ENCODE data around the gene PRAC2. TPM values are rescaled to one million over a fixed set of nuclear protein-coding genes. Genes with fewer than 3 reads are reported as not detected.
A peak's percentile ranks its signal among the peaks of the same experiment; 100 is the strongest.

The PRAC2 gene
- total RNA-seq, 1 experiment from 2014 or later = 40.8 TPM

- H3K36me3 ChIP-seq (replicated peaks; ENCODE audit: control insufficient read depth, insufficient read depth, low read length) = no peaks in the 10 kb centered on the region
- DNase-seq = peak; percentile 64
- H3K4me3 ChIP-seq (ENCODE audit: insufficient read depth, low read depth, low read length) = no peak overlapping the region
- peaks cover 99% of the 10 kb centered on the region for H3K27me3 ChIP-seq (ENCODE audit: control insufficient read depth, insufficient read depth, low read length)
Measured at GRCh38 chr17:48752399-48753288, 29.7 kb downstream of the PRAC2 start.

GRCh38 chr17:48753794-48754499 is 31.0 kb downstream of the PRAC2 start:
- peaks cover 97% of the 10 kb centered on the region for H3K27me3 ChIP-seq (ENCODE audit: control insufficient read depth, insufficient read depth, low read length)
- DNase-seq = no peak
- H3K4me3 ChIP-seq (ENCODE audit: insufficient read depth, low read depth, low read length) = no peak overlapping the region
- H3K36me3 ChIP-seq (replicated peaks; ENCODE audit: control insufficient read depth, insufficient read depth, low read length) = no peaks in the 10 kb centered on the region

DNA sequence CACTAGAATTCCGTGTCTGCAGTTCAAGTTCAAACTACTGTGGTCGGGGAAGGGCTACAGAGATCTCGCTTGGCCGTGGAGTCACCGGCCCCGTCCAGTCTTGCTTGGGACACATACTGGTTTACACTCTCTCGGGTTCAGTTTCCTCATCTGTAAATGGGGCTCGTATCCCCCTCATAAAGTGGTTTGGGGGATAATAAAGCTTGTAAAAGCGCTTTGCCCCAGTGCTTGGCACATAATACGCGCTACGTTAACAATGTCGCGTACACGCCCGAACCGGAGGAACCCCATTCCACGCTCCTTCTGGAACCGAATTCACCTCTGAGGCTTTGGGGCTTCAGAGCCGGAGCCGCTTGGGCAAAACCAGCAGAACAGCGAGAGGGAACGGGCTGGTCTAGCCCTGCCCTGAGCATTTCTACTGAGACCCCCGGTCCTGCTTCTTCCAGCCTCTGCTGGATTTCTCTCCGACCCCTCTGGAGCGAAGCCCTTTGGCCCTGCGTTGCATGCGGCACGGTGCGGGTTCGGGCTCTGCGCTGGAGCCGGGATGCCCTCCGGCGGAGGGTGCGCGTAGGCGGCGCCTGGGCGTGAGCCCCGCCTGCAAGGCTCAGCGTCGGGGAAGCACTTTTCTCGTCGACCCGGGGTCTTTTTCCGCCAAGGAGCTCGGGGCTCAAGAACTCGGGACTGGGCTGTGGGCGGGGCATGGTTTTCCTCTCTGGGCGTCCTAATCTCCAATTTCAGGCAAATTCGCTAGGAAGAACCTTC is 31.7 kb downstream of the PRAC2 start:
- peak; percentile 84 for DNase-seq
- Histone ChIP-seq H3K27me3 (ENCODE audit: control insufficient read depth, insufficient read depth, low read length) (peaks cover 92% of the 10 kb centered on the region), H3K36me3 (replicated peaks; ENCODE audit: control insufficient read depth, insufficient read depth, low read length) (no peaks in the 10 kb centered on the region), H3K4me3 (ENCODE audit: insufficient read depth, low read depth, low read length) (peak overlapping the region; percentile 21; the same call in 1 of the 2 replicates)

- no peak for DNase-seq
- no peaks in the 10 kb centered on the region for H3K36me3 ChIP-seq (replicated peaks; ENCODE audit: control insufficient read depth, insufficient read depth, low read length)
- peaks cover 85% of the 10 kb centered on the region for H3K27me3 ChIP-seq (ENCODE audit: control insufficient read depth, insufficient read depth, low read length)
- no peak overlapping the region; the same call in 1 of the 2 replicates for H3K4me3 ChIP-seq (ENCODE audit: insufficient read depth, low read depth, low read length)
Measured at GRCh38 chr17:48755356-48755755, 32.4 kb downstream of the PRAC2 start.

DNA sequence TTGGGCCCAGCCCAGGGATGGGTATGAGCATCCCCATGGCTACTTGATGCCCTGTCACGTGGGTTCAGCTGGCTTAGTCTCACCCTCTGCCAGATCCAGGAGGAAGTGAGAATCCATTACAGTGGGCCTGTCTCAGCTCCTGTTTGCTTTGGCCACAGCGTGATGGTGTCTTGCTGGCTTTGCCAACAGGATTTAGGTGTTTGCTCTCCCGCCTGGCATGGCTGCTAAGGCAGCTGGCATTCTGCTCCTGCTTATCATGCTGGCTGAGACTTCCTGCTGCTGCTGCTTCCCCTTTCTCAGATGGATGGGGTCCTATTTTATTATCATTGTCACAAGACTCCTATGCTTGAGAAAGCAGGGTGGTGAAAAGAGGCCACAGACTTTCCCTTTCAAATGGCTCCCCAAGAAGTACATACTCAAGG is 33.9 kb downstream of the PRAC2 start:
- H3K27me3 ChIP-seq (ENCODE audit: control insufficient read depth, insufficient read depth, low read length) = peaks cover 70% of the 10 kb centered on the region
- no peaks in the 10 kb centered on the region for H3K36me3 ChIP-seq (replicated peaks; ENCODE audit: control insufficient read depth, insufficient read depth, low read length)
- no peak overlapping the region for H3K4me3 ChIP-seq (ENCODE audit: insufficient read depth, low read depth, low read length)
- DNase-seq = no peak

GRCh38 chr17:48757524-48757961 is 34.6 kb downstream of the PRAC2 start:
- H3K36me3 ChIP-seq (replicated peaks; ENCODE audit: control insufficient read depth, insufficient read depth, low read length) = no peaks in the 10 kb centered on the region
- H3K27me3 ChIP-seq (ENCODE audit: control insufficient read depth, insufficient read depth, low read length) = peaks cover 63% of the 10 kb centered on the region
- H3K4me3 ChIP-seq (ENCODE audit: insufficient read depth, low read depth, low read length) = no peak overlapping the region
- DNase-seq = no peak

DNA sequence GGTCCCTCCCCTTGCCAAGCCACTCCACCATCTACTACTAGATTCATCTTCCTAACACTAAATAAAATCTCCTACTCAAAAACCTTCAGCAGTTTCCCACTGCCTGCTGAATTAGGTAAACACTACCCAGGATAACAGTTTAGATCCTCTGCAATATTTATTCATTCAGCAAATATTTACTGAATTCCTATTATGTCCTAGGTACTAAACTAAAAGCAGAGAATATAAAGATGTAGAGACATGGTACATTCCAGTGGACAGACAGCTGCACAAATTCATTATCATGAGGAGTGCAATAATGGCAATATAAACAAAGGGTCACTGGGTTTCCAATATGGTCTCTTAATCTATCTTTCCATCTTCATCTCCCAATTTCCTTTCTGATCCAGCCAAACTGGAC is 36.3 kb downstream of the PRAC2 start:
- peaks cover 48% of the 10 kb centered on the region for H3K27me3 ChIP-seq (ENCODE audit: control insufficient read depth, insufficient read depth, low read length)
- H3K36me3 ChIP-seq (replicated peaks; ENCODE audit: control insufficient read depth, insufficient read depth, low read length) = no peaks in the 10 kb centered on the region
- DNase-seq = no peak
- no peak overlapping the region for H3K4me3 ChIP-seq (ENCODE audit: insufficient read depth, low read depth, low read length)

GRCh38 chr17:48760411-48760810 is 37.4 kb downstream of the PRAC2 start:
- H3K27me3 ChIP-seq (ENCODE audit: control insufficient read depth, insufficient read depth, low read length) = peaks cover 37% of the 10 kb centered on the region
- DNase-seq = no peak
- no peaks in the 10 kb centered on the region for H3K36me3 ChIP-seq (replicated peaks; ENCODE audit: control insufficient read depth, insufficient read depth, low read length)
- no peak overlapping the region for H3K4me3 ChIP-seq (ENCODE audit: insufficient read depth, low read depth, low read length)

- Histone ChIP-seq H3K4me3 (ENCODE audit: insufficient read depth, low read depth, low read length) (no peak overlapping the region), H3K27me3 (ENCODE audit: control insufficient read depth, insufficient read depth, low read length) (peaks cover 30% of the 10 kb centered on the region), H3K36me3 (replicated peaks; ENCODE audit: control insufficient read depth, insufficient read depth, low read length) (no peaks in the 10 kb centered on the region)
- no peak for DNase-seq
Measured at GRCh38 chr17:48761114-48761513, 38.1 kb downstream of the PRAC2 start.

GRCh38 chr17:48767263-48767774 is 44.3 kb downstream of the PRAC2 start:
- Histone ChIP-seq H3K4me3 (ENCODE audit: insufficient read depth, low read depth, low read length) (no peak overlapping the region), H3K36me3 (replicated peaks; ENCODE audit: control insufficient read depth, insufficient read depth, low read length) (no peaks in the 10 kb centered on the region), H3K27me3 (ENCODE audit: control insufficient read depth, insufficient read depth, low read length) (peaks cover 2% of the 10 kb centered on the region)
- DNase-seq = no peak

DNA sequence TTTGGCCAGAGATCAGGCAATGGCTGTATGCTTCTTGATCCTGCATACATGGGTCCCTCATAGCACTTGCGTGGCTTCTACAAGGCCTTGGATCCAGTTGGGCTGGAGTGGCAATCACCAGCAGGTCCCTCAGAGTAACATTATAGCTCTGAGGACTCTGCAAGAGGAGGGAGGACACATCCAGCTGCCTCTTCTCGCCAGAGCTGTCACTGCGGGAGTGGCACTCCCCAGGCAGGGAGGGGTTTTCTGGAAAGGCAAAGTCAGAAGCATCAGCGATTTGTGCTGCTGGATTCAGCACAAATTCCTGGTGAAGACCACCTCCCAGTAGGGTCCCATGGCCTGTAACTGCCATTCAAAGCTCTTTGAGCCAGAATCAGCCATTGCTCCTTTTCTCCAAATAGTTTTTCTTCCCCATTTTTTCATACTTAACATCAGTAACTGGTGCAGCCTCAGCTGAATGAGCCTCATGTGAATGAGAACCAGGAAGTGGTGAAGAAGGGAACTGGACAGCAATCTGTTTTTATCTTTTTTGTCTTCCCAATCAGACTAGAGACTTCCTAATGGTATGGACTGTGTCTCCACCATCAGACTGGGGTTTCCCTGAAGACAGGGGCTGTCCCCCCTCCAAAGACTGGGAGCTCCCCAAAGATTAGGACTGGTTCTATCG is 46.2 kb downstream of the PRAC2 start:
- no peaks in the 10 kb centered on the region for H3K36me3 ChIP-seq (replicated peaks; ENCODE audit: control insufficient read depth, insufficient read depth, low read length)
- no peaks in the 10 kb centered on the region; the same call in 1 of the 2 replicates for H3K27me3 ChIP-seq (ENCODE audit: control insufficient read depth, insufficient read depth, low read length)
- no peak overlapping the region for H3K4me3 ChIP-seq (ENCODE audit: insufficient read depth, low read depth, low read length)
- DNase-seq = no peak

DNA sequence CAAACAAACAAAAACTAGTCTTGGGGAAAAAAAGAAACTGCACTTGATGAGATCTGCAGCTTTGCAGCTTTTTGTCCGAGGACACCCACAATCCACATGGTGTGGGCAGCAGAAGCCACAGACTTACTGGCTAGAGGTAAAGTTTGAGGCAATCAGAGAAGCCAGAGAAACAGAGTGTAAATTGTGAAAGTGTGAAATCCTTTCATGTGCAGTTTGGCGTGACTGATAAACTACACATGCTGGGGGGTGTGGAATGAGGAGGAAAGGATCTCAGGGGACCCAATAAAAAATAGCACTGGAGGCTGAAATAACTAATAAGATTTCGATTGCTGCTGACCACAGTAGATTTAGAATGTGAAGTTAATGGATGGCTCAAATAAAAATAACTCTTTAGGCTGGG is 48.0 kb downstream of the PRAC2 start:
- no peaks in the 10 kb centered on the region for H3K36me3 ChIP-seq (replicated peaks; ENCODE audit: control insufficient read depth, insufficient read depth, low read length)
- no peak for DNase-seq
- no peak overlapping the region for H3K4me3 ChIP-seq (ENCODE audit: insufficient read depth, low read depth, low read length)
- no peaks in the 10 kb centered on the region for H3K27me3 ChIP-seq (ENCODE audit: control insufficient read depth, insufficient read depth, low read length)

DNA sequence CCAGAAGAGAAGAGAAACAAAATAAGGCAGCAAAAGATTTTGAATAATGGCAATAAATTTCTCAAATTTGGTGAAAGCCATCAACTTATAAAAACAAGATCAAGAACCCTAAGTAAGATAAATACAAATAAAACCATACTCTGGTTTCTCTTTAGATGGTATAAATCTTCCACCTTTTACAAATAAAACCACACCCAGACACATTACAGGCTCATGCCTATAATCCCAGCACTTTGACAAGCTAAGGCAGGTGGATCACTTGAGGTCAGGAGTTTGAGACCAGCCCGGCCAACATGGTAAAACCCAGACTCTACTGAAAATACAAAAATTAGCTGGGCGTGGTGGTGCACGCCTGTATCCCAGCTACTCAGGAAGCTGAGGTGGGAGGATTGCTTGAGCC is 50.3 kb downstream of the PRAC2 start:
- Histone ChIP-seq H3K27me3 (ENCODE audit: control insufficient read depth, insufficient read depth, low read length) (no peaks in the 10 kb centered on the region), H3K36me3 (replicated peaks; ENCODE audit: control insufficient read depth, insufficient read depth, low read length) (no peaks in the 10 kb centered on the region), H3K4me3 (ENCODE audit: insufficient read depth, low read depth, low read length) (no peak overlapping the region)
- DNase-seq = no peak
